GM19467 (cell line): ENCODE results near the gene SC5D.
A peak's percentile ranks its signal among the peaks of the same experiment; 100 is the strongest.

Experiments
- ATAC-seq: cut with Tn5 transposase; IDR thresholded peaks from one replicate; pipeline ENCODE4 v1.9.1; 2021; ENCODE audit warnings: mild to moderate bottlenecking, moderate library complexity; ENCODE audit not compliant: unreplicated experiment

Gene SC5D

DNA sequence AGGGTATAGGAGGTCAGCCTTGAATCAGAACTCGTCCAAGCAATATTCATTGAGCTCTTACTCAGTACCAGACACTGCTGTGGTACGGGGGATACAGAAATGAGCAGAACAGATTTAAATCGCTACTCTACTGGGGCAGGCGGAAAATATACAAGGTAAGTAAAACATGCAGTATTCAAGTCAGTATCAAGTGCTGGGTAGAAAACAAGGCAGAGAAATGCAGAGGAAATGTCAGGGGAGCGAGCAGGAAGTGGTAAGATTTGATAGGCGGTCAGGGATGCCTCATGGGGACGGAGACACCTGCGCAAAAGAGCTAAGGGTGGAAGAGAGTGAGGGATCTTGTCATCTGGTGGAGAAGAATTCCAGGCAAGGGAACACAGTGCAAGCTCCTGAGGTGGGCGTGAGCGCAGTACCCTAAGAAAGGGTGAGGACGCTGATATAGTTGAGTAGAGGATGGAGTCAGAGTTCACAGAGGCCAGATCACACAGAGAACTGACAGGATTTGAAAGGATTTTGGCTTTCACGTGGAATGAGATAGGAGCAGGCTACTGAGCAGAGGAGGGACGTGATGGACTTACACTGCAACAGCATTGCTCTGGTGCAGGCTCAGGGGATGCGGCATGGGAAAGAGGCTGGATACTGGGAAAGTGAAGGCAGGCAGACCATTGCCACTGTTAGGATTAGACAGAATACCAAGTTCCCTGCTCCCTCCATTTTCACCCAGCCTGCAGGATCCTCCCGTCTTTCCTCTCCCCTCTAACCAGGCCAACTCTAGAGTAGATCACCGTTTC lies 35.8 kb downstream of the SC5D start:
- ATAC-seq, result no peak

GRCh38 chr11:121328967-121329679 lies 36.6 kb downstream of the SC5D start:
- ATAC-seq, result no peak

DNA sequence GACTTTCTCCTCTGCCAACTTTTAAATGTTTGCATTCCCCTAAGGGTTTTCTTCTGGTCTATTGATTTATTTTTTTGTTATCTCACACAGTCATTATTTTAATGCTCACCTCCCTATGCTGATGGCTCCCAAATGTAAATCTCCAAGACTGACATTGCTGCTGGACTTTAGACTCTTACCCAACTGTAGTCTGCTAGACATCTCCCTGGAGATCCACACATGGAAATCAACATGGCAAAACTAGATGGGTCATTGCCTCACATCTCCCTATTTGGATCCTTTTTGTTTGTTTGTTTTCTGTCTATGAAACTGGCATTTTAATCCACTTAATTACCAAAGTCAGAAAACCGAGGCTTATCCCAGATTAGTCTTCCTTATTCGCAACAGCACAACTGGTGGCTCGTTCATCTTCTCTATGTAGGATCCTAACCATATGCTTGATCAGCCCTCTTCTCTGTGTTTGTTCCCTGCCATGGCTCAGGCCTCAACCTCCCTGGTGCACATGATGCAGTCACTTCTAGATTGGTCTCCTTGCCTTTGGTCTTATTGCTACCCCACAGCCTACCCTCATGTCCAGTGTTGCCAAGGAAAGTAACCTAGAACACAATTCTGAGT lies 37.3 kb downstream of the SC5D start:
- no peak for ATAC-seq

GRCh38 chr11:121330614-121331435 lies 38.3 kb downstream of the SC5D start:
- ATAC-seq, result no peak

- ATAC-seq, result no peak
These were observed 42.6 kb downstream of the SC5D start for GRCh38 chr11:121334973-121335710.

GRCh38 chr11:121336279-121336937 lies 43.8 kb downstream of the SC5D start:
- peak; percentile 5 for ATAC-seq

DNA sequence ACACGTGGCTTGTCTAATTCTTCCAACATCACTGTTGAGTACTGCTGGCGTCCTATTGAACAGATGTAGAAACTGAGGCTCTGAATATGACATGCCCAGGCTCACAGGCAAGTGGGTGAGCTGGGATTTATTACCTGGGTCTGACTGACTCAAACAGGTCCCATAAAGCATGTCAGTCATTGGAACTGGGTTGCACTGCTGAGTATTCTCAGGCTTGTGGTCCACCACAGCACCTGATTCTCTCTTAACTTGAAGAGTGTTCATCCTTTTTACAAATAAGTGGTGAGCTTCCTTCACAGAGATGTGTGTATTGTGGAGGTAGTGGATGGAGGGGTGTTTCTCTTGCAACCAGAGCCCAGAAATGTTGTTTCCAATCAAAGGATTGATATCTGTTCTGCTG lies 44.5 kb downstream of the SC5D start:
- peak; percentile 31 for ATAC-seq

DNA sequence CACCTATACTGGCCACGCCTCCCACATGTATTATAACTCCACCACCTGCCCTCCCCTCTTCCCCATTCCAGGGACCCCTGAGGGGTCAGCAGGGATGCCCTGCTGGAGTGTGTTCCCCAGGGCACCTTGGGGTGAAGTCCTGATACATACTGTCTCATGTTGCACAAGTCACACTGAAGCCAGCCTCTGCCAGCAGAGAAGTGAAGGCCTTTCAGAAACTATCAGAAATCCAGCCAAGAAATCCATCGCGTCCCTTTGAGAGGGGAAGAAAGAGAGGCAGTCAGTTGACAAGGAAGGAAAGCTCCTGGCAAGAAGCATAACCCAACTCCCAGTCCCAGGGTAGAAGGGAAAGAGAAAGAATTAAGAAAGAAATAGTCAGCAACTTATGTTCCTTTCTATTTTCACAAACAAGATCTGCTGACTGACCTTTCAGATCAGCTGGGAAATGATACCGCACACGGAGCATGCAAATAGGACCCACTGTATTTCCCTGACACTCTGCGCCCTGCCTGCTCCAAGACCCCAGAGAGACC lies 45.2 kb downstream of the SC5D start:
- no peak for ATAC-seq

DNA sequence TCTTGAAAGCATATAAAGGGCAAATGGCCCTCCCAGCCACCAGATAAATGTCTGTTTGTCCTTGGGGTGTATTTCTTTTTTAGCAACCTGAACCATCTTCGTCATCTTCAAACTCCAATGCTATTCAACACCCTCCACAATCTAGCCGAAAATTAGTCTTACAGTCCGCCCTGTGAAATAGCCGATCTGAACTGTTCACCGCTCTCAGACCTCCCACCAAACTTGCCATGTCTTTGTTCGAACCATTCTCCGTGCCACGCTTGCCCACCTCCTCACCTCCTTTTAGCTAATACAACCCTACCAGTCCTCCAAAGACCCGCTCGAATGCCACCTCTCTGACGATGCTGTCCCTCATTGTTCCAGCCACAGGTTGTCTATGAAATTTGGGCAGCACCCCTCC lies 46.0 kb downstream of the SC5D start:
- ATAC-seq, result no peak

DNA sequence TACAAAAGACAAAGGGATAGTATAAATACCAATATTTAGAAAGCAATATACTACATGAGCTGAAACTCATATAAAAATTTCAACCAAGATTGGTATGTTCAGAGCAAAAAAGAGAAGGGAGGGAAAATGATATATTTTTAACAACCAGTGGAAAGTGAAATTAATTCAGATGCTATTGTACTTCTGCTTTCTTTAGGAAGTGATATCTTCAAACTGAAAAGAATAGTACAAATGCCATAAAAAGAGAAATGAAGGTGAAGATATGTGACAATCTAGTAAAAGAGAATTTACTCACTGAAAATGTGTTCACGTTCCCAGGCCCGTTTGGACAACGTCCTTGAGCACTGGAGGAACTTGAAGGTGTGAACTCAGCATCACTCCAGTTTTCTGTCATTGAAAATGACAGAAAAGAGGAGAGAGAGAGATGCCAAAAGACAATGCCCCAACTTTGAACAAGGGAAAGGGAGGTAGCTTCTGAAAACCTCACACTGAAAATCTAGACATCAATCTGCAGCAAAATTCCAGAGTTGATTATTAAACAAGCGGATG lies 47.5 kb downstream of the SC5D start:
- no peak for ATAC-seq

- no peak for ATAC-seq
These were observed 49.0 kb downstream of the SC5D start for GRCh38 chr11:121341609-121342008.

- no peak for ATAC-seq
These were observed 52.3 kb downstream of the SC5D start for GRCh38 chr11:121344824-121345223.

- ATAC-seq, result no peak
These were observed 54.5 kb downstream of the SC5D start for GRCh38 chr11:121347094-121347493.

GRCh38 chr11:121347813-121348212 lies 55.2 kb downstream of the SC5D start:
- no peak for ATAC-seq

DNA sequence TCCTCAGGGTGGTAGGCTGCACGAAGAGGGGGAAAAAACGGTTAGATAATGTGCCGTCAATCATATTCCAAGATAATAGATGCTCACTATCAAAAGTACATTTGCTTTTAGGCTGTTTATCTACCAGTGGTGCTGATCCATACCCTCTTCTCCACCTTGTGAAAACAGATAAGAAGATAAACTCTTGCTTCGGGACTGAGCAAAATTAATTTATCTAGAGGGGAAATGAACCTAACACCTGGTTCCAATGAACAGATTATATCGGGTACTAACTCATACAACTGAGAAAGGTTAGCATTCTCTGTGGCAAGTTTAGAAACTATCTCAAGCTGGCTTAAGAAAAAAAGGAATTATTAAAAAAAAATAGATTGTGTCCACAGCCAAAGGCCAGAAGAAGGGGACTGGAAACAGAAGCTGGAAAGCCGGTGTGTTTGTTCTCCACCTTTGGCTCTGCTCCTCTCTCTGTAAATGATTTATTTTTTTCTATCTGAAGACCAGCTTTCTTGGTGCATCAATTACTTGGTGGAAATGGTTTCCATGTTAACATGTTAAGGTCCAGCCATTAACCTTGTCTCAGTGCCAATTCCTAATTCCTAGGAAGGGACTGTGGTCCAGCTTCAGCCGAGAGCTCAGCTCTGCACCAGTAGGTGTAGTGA lies 55.8 kb downstream of the SC5D start:
- no peak for ATAC-seq

GRCh38 chr11:121349790-121350189 lies 57.2 kb downstream of the SC5D start:
- no peak for ATAC-seq

DNA sequence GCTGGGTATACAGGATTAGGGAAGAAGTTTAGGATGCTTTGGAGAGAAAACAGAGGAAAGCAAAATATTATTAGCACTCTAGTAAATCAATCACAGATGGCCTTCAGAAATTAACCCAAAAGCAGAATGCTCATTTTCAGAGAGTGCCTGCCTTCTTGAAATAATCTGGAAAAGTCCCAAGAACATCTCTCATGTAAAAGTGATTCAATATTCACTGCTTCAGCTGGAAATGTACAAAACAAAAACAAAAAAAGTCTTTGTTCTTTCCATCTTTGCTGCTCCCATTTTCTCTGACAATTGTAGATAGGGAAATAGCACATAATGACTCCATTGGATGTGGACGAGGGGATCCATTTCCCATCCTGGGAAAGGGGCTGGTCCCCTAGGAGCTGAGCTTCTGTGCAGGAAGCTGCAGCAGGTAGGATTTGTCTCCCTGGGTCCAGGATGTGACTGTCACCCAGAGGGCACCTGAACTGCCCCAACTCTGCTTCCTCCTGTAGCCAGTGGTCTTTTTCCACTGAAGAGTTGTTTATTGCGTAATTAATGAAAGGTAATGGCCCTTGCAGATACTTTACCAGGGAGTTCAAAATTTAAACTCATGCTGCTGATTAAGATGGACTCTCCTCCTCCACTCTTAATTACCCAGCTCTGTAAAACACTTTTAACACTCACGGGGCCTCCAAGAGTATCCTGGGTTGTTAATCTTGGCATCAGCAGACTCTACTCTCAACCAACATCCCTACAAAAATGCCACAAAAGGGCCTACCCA lies 57.9 kb downstream of the SC5D start:
- ATAC-seq, result no peak

GRCh38 chr11:121351083-121351630 lies 58.6 kb downstream of the SC5D start:
- ATAC-seq, result no peak
